Stimulated activated CD8-positive, alpha-beta memory T cell treated with anti-CD3 and anti-CD28 coated beads, Interleukin-7, amount 100 ng/mL, for 48 hours (primary cell): Measurements from ENCODE around the gene ABCG8.

Source experiments
- DNase-seq, 2 donors: peaks; one replicate each; pipeline ENCODE4 v3.0.0-alpha.2; 2020; ENCODE audit warnings: low read depth in 1 of 2; ENCODE audit errors: extremely low read depth in 1 of 2

Gene ABCG8

GRCh38 chr2:43825841-43826240, 12.9 kb upstream of the ABCG8 start:
- DNase-seq, result no peak

- no peak for DNase-seq
Measured at GRCh38 chr2:43826305-43827250, 12.2 kb upstream of the ABCG8 start.

DNA sequence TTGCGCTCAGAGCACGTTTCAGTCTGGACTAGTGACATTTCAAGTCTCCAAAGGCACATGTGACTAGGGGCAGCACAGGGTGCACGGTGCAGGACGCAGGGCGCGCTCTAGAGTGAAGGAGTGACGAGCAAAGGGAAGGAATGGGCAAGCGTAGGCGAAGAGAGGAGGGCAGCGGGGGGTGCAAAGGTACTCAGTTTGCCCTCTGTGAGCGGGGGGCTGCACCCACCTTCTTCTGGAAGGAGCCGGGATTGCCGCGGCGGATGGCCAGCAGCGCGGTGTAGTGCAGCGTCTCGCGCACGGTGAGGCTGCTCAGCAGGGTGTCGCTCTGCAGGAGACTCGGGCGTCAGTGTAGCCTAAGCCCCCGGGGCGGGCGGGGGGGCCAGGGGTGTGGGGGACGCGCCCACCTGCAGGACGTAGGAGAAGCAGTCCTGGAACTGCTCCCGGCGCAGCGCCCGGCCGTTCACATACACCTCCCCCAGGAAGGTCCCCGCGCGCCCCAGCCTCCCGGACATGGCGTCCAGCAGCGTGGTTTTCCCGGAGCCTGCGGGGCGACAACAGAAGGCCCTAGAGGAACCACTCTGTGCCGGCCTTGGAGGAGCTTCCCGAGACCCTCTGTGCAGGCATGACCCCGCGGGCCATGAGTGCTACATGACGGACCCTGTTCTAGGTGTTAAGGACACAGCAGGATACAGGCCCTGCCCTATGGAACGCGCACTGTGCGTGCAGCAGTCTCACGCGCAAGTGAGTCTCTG, 7.1 kb upstream of the ABCG8 start:
- no peak for DNase-seq

- no peak for DNase-seq
Measured at GRCh38 chr2:43832457-43832856, 6.3 kb upstream of the ABCG8 start.

GRCh38 chr2:43837033-43837432, 1.7 kb upstream of the ABCG8 start:
- no peak for DNase-seq

DNA sequence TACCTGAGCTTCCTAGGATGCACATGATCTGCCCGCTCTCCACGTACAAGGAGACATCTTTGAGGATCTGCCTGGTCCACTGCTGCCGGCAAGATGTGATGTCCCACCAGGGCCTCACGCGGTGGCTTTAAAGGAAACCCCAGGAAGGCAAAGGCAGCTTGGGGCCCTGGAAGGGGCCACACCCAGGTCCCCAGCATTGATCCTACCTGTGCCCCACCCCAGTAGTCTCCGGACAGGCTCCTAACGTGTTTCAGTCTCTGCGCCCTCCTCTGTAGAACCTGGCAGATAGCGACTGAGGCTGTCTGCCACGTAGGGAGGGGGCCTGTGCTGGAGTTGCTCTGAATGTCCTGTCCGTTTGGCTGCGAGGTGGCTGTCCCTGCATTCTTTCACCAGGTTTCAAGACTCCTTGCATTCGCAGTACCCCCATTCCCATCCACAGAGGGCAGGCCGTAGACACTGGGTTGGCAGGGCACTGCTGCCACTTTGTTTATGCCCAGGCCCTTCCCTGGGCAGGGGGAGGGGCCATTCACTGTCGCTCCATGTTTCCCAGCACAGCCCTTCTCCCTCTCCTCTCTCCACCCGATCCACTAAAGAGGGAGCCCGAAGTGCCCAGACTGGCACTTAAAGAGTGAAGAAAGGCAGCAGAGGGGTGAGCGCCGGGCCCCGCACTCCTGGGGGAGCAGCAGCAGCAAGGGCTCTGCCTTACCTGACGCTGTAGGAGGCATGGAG, 776 bp upstream of the ABCG8 start:
- no peak for DNase-seq

DNA sequence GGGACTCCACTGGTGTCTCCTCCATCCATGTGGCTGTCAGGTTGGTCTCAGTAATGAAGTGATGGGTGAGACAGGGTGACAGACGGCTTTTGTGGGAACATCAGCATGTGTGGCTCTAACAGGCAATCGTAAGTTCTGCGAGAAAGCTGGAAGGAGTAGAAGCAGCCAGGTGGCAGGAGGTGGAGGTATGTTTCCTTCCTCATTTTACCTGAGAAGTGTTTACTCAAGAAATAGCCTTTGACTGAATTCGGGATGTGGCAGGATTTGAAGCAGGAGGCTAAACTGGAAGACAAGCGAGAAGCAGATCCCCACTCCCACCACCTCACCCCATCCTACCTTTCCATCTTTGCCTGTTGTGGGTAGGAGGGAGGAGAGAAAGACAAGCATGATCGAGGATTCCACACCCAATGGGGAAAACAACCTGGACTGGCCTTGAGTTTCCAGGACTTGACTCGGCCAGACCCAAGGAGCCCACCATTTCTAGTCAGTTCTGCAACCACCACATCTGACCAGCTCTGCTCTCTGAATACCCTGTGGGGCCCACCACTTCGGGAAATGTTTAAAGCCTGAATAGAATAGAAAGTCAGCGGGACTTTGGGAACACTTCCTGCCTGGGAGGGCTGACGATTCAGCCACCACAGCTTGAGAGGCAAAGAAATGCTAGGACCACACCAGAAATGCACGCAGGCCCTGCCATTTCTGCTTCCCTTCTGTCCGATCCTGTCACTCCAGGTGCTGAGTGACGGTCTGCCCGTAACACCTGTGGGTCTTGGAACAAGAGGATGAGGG, 1.2 kb downstream of the ABCG8 start:
- DNase-seq, result no peak

DNA sequence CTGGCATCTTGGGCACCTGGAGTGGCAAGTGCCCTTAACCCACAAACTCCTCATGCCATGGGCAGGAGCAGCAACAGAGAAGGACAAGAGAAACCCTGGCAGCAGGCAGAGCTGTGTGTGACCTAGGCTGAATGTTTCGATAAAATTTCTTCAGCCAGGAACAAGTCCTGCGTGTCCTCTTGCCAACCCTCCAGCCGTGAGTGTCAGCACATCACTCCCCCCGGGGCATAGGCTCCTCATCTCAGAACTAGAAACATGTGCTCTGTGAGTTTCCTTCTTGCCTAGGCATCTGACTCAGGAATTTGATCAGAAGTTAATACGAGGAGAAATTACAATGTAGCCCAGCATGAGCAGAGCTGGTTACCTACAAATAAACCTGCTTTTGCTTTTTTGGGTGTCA, 2.2 kb downstream of the ABCG8 start:
- DNase-seq, result no peak

GRCh38 chr2:43841949-43842865, 3.4 kb downstream of the ABCG8 start:
- DNase-seq, result no peak

GRCh38 chr2:43842866-43843226, 4.1 kb downstream of the ABCG8 start:
- no peak for DNase-seq

- DNase-seq, result no peak
Measured at GRCh38 chr2:43845181-43845580, 6.4 kb downstream of the ABCG8 start.

GRCh38 chr2:43846140-43846793, 7.5 kb downstream of the ABCG8 start:
- DNase-seq, result no peak

GRCh38 chr2:43848214-43848613, 9.4 kb downstream of the ABCG8 start:
- no peak for DNase-seq

- no peak for DNase-seq
Measured at GRCh38 chr2:43851011-43851980, 12.5 kb downstream of the ABCG8 start.

DNA sequence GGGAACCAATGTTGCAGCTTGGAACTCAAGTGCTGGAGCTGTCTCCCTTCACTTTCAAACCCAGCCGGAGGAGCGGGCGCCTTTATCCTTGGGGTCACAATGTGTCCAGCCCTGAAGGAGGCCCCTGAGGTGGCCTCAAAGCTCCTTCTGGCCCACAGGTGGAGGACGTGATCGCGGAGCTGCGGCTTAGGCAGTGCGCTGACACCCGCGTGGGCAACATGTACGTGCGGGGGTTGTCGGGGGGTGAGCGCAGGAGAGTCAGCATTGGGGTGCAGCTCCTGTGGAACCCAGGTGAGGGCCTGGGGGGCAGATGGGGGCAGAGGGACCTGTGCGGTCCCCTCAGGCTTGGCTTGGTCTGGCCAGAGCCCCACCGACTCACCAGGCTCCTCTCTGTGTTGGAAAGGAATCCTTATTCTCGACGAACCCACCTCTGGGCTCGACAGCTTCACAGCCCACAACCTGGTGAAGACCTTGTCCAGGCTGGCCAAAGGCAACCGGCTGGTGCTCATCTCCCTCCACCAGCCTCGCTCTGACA, 13.5 kb downstream of the ABCG8 start:
- no peak for DNase-seq

DNA sequence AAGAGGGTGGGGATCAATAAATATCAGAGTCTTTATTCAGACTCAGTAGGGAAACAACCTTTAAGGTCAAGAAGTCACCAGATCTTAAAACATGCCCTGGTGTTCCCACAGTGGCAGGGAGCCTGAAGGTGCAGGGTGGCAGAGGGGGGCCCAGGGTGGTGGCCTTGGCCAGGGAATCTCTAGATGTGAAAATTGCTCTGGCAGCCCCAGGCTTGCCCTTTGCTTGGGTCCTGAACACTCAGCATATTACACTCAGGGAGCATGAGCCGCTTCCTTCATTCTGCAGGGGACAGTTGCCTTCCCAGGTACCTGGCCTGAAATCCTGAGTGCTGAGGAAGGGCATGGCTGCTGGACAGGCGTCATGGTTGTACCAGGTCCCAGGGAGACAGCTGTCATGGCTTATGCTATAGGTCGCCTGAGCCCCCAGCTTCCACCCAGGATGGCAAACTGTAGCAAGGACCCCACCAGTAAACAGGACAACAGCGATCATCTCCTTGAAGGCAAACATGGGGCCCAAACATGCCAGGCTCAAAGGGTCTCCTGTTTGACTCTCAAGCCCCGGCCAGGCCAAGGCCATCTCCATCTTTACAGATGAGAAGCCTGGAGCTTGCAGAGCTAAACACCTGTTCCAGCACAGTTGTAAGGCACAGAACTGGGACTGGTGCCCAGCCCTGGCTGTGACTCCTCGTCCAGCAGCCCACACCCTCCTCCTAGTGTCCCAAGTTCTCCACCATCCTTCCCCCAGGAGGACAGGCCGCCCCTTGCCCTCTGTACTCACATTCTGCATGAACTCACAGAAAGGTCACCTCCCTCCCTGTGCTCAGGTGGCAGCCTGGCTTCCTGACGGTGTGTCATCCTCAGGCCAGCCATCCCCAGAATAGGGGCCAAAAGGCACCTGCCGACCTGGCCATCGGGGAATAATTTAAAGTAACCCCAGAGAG, 14.6 kb downstream of the ABCG8 start:
- no peak for DNase-seq

GRCh38 chr2:43854671-43855070, 15.9 kb downstream of the ABCG8 start:
- DNase-seq, result no peak
